Activated CD4-positive, alpha-beta T cell treated with anti-CD3 and anti-CD28 coated beads for 1 hour (primary cell): Measurements from ENCODE around the gene SLC7A14.

Experiments
- DNase-seq: peaks from one replicate; pipeline ENCODE4 v3.0.0-alpha.2; 2020

Gene SLC7A14

GRCh38 chr3:170421111-170421641, 164.7 kb downstream of the SLC7A14 start:
- no peak for DNase-seq

- DNase-seq = no peak
Measured at GRCh38 chr3:170420307-170420821, 165.5 kb downstream of the SLC7A14 start.

GRCh38 chr3:170419557-170420087, 166.3 kb downstream of the SLC7A14 start:
- no peak for DNase-seq

GRCh38 chr3:170418422-170419398, 167.2 kb downstream of the SLC7A14 start, which contains the start of gene CLDN11:
CLDN11 (plus strand) TSS chr3:170418868; CDS start chr3:170419067, 199 bp downstream.
- DNase-seq = no peak

- no peak for DNase-seq
Measured at GRCh38 chr3:170417090-170417489, 168.8 kb downstream of the SLC7A14 start.

- no peak for DNase-seq
Measured at GRCh38 chr3:170414202-170414663, 171.6 kb downstream of the SLC7A14 start.

GRCh38 chr3:170413291-170413690, 172.6 kb downstream of the SLC7A14 start:
- DNase-seq = no peak

- DNase-seq = no peak
Measured at GRCh38 chr3:170410428-170411029, 175.3 kb downstream of the SLC7A14 start.
